Spleen (tissue), 7 donors: ENCODE results near the gene SAMD14.

Experiments used
- CTCF ChIP-seq, 11 experiments: fragments of 200-600 bp in 7 of 11; fragments of 450-650 bp in 4 of 11; sonication (generic) in 4 of 11; IDR thresholded peaks in 8 of 11; conservative IDR thresholded peaks in 3 of 11; 1 replicate in 7 of 11; 2 replicates in 4 of 11; pipeline versions ENCODE4 v1.4.0 to v1.8.0; 2016 to 2021; ENCODE audit warnings: antibody characterized with exemption in 11 of 11, inconsistent platforms in 4 of 11, mild to moderate bottlenecking in 1 of 11
- POLR2A ChIP-seq, 3 donors: fragments of 450-650 bp; IDR thresholded peaks; one replicate each; pipeline ENCODE4 v1.5.1; 2017; ENCODE audit warnings: antibody characterized with exemption in 3 of 3, mild to moderate bottlenecking in 1 of 3
- donor health status: DM: no; HTN: no; CAD: no; lungs with moderate emphysema.
- donor health status: DM: no; HTN: no; CAD: no.
- donor health status: DM: no; HTN: no; CAD: no.

- no peak for TF ChIP-seq CTCF (IDR thresholded peaks at IDR 0.05 in 8 of 11, conservative IDR thresholded peaks at IDR 0.05 in 3 of 11)
- TF ChIP-seq POLR2A (IDR thresholded peaks at IDR 0.05), result no peak
Observed at GRCh38 chr17:50170662-50171370, 40.9 kb upstream of the SAMD14 start.
